HepG2 (cell line): Measurements from ENCODE around the gene SPN. TPM values are rescaled to one million over a fixed set of nuclear protein-coding genes. Genes with fewer than 3 reads are reported as not detected.

Source experiments
- STAG1 ChIP-seq: sonication (generic); formaldehyde crosslinking; IDR thresholded peaks from 2 replicates; pipeline ENCODE4 v1.4.0; 2020; ENCODE audit warnings: missing genetic modification reagents
- TAF1 ChIP-seq: sonication (generic); formaldehyde crosslinking; IDR thresholded peaks from 2 replicates; pipeline ENCODE4 v1.4.0; 2020; ENCODE audit warnings: missing genetic modification reagents
- ZNF609 ChIP-seq: sonication (generic); formaldehyde crosslinking; IDR thresholded peaks from 2 replicates; pipeline ENCODE4 v1.4.0; 2020; ENCODE audit warnings: mild to moderate bottlenecking, missing genetic modification reagents, borderline replicate concordance
- ZNF747 ChIP-seq: sonication (generic); formaldehyde crosslinking; IDR thresholded peaks from 2 replicates; pipeline ENCODE4 v1.8.1; 2023; ENCODE audit warnings: missing genetic modification reagents, mild to moderate bottlenecking, borderline replicate concordance
- polyA plus RNA-seq, 8 experiments: library from polyadenylated mRNA; depleted of rRNA in 3 of 8; stranded (reverse) in 7 of 8; unstranded in 1 of 8; fragments of >200 nt; fragmentation: Illumina TruSeq in 4 of 8; extraction: Trizol in 4 of 8; gene quantifications; 2 replicates each; pipeline versions ENCODE4 v1.2.1 to v1.2.3, GENCODE V29; 2011 to 2016; ENCODE audit warnings: low read depth in 4 of 8, missing spikeins in 1 of 8, mixed read lengths in 1 of 8; ENCODE audit not compliant: insufficient read depth in 1 of 8
- total RNA-seq, 5 experiments: library from RNA; depleted of rRNA; stranded (reverse); fragments of >200 nt; fragmentation: Illumina TruSeq; extraction: Trizol; gene quantifications; 2 replicates each; pipeline ENCODE4 v1.2.3, GENCODE V29; 2016; ENCODE audit warnings: low read depth in 1 of 5

SPN gene
- total and polyA plus RNA-seq, 2 of the 13 experiments (the other 11 are each of a cell fraction or from before 2014, with no cell fraction given): 0.22 to 1.6 TPM

GRCh38 chr16:29719063-29719462 lies 56.0 kb downstream of the SPN start (continued):
- TF ChIP-seq ZNF609 (CRISPR knock-in tag) (no peak), TAF1 (CRISPR knock-in tag) (no peak), STAG1 (no peak), ZNF747 (CRISPR knock-in tag) (no peak)

Other genes with a start within 250 kb of the SPN start
- 15.3 and 17.1 TPM in 2 replicates for gene BOLA2, start 208.9 kb upstream of the SPN start, total RNA-seq (2016; rRNA removed; fragmentation: Illumina TruSeq; extraction: Trizol)
- 6.5 and 18.4 TPM in 2 replicates for gene BOLA2, start 208.9 kb upstream of the SPN start, polyA plus RNA-seq (2011; rRNA removed)
- 53.1 and 70.0 TPM in 2 replicates for gene SLX1B, start 208.7 kb upstream of the SPN start, total RNA-seq (2016; rRNA removed; fragmentation: Illumina TruSeq; extraction: Trizol)
- gene SLX1B, start 208.7 kb upstream of the SPN start, polyA plus RNA-seq (2011; rRNA removed): 15.9 and 27.6 TPM in 2 replicates
- gene SULT1A4, start 203.3 kb upstream of the SPN start, total RNA-seq (2016; rRNA removed; fragmentation: Illumina TruSeq; extraction: Trizol): 151 and 181 TPM in 2 replicates
- 25.4 and 27.3 TPM in 2 replicates for gene SULT1A4, start 203.3 kb upstream of the SPN start, polyA plus RNA-seq (2011; rRNA removed)
- gene NPIPB12, start 156.8 kb upstream of the SPN start, total RNA-seq (2016; rRNA removed; fragmentation: Illumina TruSeq; extraction: Trizol): 10.8 and 12.4 TPM in 2 replicates
- gene NPIPB12, start 156.8 kb upstream of the SPN start, polyA plus RNA-seq (2011; rRNA removed): 21.3 and 28.7 TPM in 2 replicates
- gene QPRT, start 15.9 kb downstream of the SPN start, total RNA-seq (2016; rRNA removed; fragmentation: Illumina TruSeq; extraction: Trizol): 218 and 244 TPM in 2 replicates
- gene QPRT, start 15.9 kb downstream of the SPN start, polyA plus RNA-seq (2011; rRNA removed): 130 and 137 TPM in 2 replicates
- gene C16orf54, start 82.7 kb downstream of the SPN start, total RNA-seq (2016; rRNA removed; fragmentation: Illumina TruSeq; extraction: Trizol): not detected in 2 replicates
- gene C16orf54, start 82.7 kb downstream of the SPN start, polyA plus RNA-seq (2011; rRNA removed): not detected in 2 replicates
- 0.07 and 0.15 TPM in 2 replicates for gene ZG16, start 115.0 kb downstream of the SPN start, total RNA-seq (2016; rRNA removed; fragmentation: Illumina TruSeq; extraction: Trizol)
- gene ZG16, start 115.0 kb downstream of the SPN start, polyA plus RNA-seq (2011; rRNA removed): 0.01 and 0.04 TPM in 2 replicates
- gene KIF22, start 127.5 kb downstream of the SPN start, total RNA-seq (2016; rRNA removed; fragmentation: Illumina TruSeq; extraction: Trizol): 103 and 118 TPM in 2 replicates
- 68.4 and 95.8 TPM in 2 replicates for gene KIF22, start 127.5 kb downstream of the SPN start, polyA plus RNA-seq (2011; rRNA removed)
- gene MAZ, start 143.3 kb downstream of the SPN start, total RNA-seq (2016; rRNA removed; fragmentation: Illumina TruSeq; extraction: Trizol): 229 and 277 TPM in 2 replicates
- 203 and 255 TPM in 2 replicates for gene MAZ, start 143.3 kb downstream of the SPN start, polyA plus RNA-seq (2011; rRNA removed)
- gene PRRT2, start 148.9 kb downstream of the SPN start, total RNA-seq (2016; rRNA removed; fragmentation: Illumina TruSeq; extraction: Trizol): 0.11 and 0.51 TPM in 2 replicates
- 1.1 and 1.8 TPM in 2 replicates for gene PRRT2, start 148.9 kb downstream of the SPN start, polyA plus RNA-seq (2011; rRNA removed)
- gene PAGR1, start 152.9 kb downstream of the SPN start, total RNA-seq (2016; rRNA removed; fragmentation: Illumina TruSeq; extraction: Trizol): 66.4 and 74.5 TPM in 2 replicates
- 9.8 and 9.9 TPM in 2 replicates for gene PAGR1, start 152.9 kb downstream of the SPN start, polyA plus RNA-seq (2011; rRNA removed)
- gene MVP, start 157.2 kb downstream of the SPN start, total RNA-seq (2016; rRNA removed; fragmentation: Illumina TruSeq; extraction: Trizol): 22.0 and 22.9 TPM in 2 replicates
- 43.5 and 65.5 TPM in 2 replicates for gene MVP, start 157.2 kb downstream of the SPN start, polyA plus RNA-seq (2011; rRNA removed)
- gene CDIPT, start 200.0 kb downstream of the SPN start, total RNA-seq (2016; rRNA removed; fragmentation: Illumina TruSeq; extraction: Trizol): 39.2 and 54.9 TPM in 2 replicates
- gene CDIPT, start 200.0 kb downstream of the SPN start, polyA plus RNA-seq (2011; rRNA removed): 97.5 and 109 TPM in 2 replicates
- gene SEZ6L2, start 236.3 kb downstream of the SPN start, total RNA-seq (2016; rRNA removed; fragmentation: Illumina TruSeq; extraction: Trizol): 6.6 and 14.9 TPM in 2 replicates
- gene SEZ6L2, start 236.3 kb downstream of the SPN start, polyA plus RNA-seq (2011; rRNA removed): 16.9 and 30.7 TPM in 2 replicates
- gene ASPHD1, start 237.2 kb downstream of the SPN start, total RNA-seq (2016; rRNA removed; fragmentation: Illumina TruSeq; extraction: Trizol): 15.6 and 19.7 TPM in 2 replicates
- 13.1 and 15.6 TPM in 2 replicates for gene ASPHD1, start 237.2 kb downstream of the SPN start, polyA plus RNA-seq (2011; rRNA removed)